HEK293 (cell line): ENCODE data around the gene DCD.
A peak's percentile ranks its signal among the peaks of the same experiment; 100 is the strongest.

Source experiments
- CTCF ChIA-PET: fragments of 350-600 bp; formaldehyde crosslinking; extraction: SDS; loops from one replicate; lab custom pipeline; 2021; ENCODE audit warnings: antibody characterized with exemption; lab: Yijun Ruan, JAX
- POLR2A ChIA-PET: fragments of 300-600 bp; formaldehyde crosslinking; extraction: SDS; loops from one replicate; lab custom pipeline; 2020; ENCODE audit warnings: antibody characterized with exemption, inconsistent platforms; lab: Yijun Ruan, JAX
- H3K27ac ChIP-seq: fragments of 200-500 bp; sonication (Bioruptor generic); 2 replicates; pipeline ENCODE4 v1.5.1; 2014; ENCODE audit warnings: low read depth, low read length, control low read depth, inconsistent platforms; ENCODE audit errors: extremely low read depth
- H3K36me3 ChIP-seq, 2 experiments: fragments of 200-500 bp in 1 of 2; sonication (Bioruptor generic) in 1 of 2; 1 replicate in 1 of 2; 2 replicates in 1 of 2; pipeline ENCODE4 v1.5.1; 2014 to 2017; ENCODE audit warnings: inconsistent platforms in 2 of 2, low read length in 2 of 2; ENCODE audit not compliant: control insufficient read depth in 2 of 2, insufficient read depth in 1 of 2
- H3K4me1 ChIP-seq: fragments of 200-500 bp; sonication (Bioruptor generic); 2 replicates; pipeline ENCODE4 v1.5.1; 2014; ENCODE audit warnings: mild to moderate bottlenecking, low read length, inconsistent platforms; ENCODE audit not compliant: control insufficient read depth, insufficient read depth
- H3K4me3 ChIP-seq: 2 replicates; pipeline ENCODE4 v1.5.1; 2011; ENCODE audit warnings: low read depth, mild to moderate bottlenecking, control low read depth, low read length, moderate library complexity
- H3K9me3 ChIP-seq: fragments of 200-500 bp; sonication (Bioruptor generic); 2 replicates; pipeline ENCODE4 v1.5.1; 2014; ENCODE audit warnings: low read depth, low read length, inconsistent platforms; ENCODE audit not compliant: control insufficient read depth, insufficient read depth
- ELK4 ChIP-seq: IDR thresholded peaks from 2 replicates; pipeline ENCODE4 v1.6.1; 2011; ENCODE audit warnings: mild to moderate bottlenecking, low read depth, low read length, borderline replicate concordance
- GLIS2 ChIP-seq: fragments of 450-650 bp; formaldehyde crosslinking; IDR thresholded peaks from 2 replicates; pipeline ENCODE4 v1.5.1; 2016; ENCODE audit warnings: missing biosample characterization, missing genetic modification characterization
- KLF1 ChIP-seq: fragments of 450-650 bp; formaldehyde crosslinking; IDR thresholded peaks from 2 replicates; pipeline ENCODE4 v1.5.1; 2016; ENCODE audit warnings: missing biosample characterization, missing genetic modification characterization
- KLF9 ChIP-seq: fragments of 450-650 bp; formaldehyde crosslinking; IDR thresholded peaks from 2 replicates; pipeline ENCODE4 v1.5.1; 2016; ENCODE audit warnings: missing biosample characterization, missing genetic modification characterization, low read depth
- PATZ1 ChIP-seq: fragments of 450-650 bp; formaldehyde crosslinking; IDR thresholded peaks from 2 replicates; pipeline ENCODE4 v1.5.1; 2016; ENCODE audit warnings: missing biosample characterization, missing genetic modification characterization
- PRDM1 ChIP-seq: fragments of 450-650 bp; formaldehyde crosslinking; IDR thresholded peaks from 2 replicates; pipeline ENCODE4; 2016; ENCODE audit warnings: missing biosample characterization, missing genetic modification characterization
- ZBTB1 ChIP-seq: fragments of 450-650 bp; formaldehyde crosslinking; IDR thresholded peaks from 2 replicates; pipeline ENCODE4 v1.5.1; 2016; ENCODE audit warnings: missing biosample characterization, missing genetic modification characterization
- ZEB2 ChIP-seq: fragments of 450-650 bp; formaldehyde crosslinking; IDR thresholded peaks from 2 replicates; pipeline ENCODE4 v1.5.1; 2016; ENCODE audit warnings: missing biosample characterization, missing genetic modification characterization
- ZIC2 ChIP-seq: fragments of 450-650 bp; formaldehyde crosslinking; IDR thresholded peaks from 2 replicates; pipeline ENCODE4 v1.5.1; 2016; ENCODE audit warnings: missing biosample characterization, missing genetic modification characterization
- ZNF23 ChIP-seq: fragments of 450-650 bp; formaldehyde crosslinking; IDR thresholded peaks from 2 replicates; pipeline ENCODE4 v1.5.1; 2016; ENCODE audit warnings: missing biosample characterization, missing genetic modification characterization, borderline replicate concordance
- ZNF248 ChIP-seq: fragments of 450-650 bp; formaldehyde crosslinking; IDR thresholded peaks from 2 replicates; pipeline ENCODE4 v1.5.1; 2017; ENCODE audit warnings: missing biosample characterization, missing genetic modification characterization
- ZNF266 ChIP-seq: fragments of 450-650 bp; formaldehyde crosslinking; IDR thresholded peaks from 2 replicates; pipeline ENCODE4 v1.5.1; 2016; ENCODE audit warnings: missing biosample characterization, missing genetic modification characterization, low read depth
- ZNF311 ChIP-seq: fragments of 450-650 bp; formaldehyde crosslinking; IDR thresholded peaks from 2 replicates; pipeline ENCODE4 v1.5.1; 2017; ENCODE audit warnings: missing biosample characterization, missing genetic modification characterization, borderline replicate concordance
- ZNF48 ChIP-seq: fragments of 450-650 bp; formaldehyde crosslinking; IDR thresholded peaks from 2 replicates; pipeline ENCODE4 v1.5.1; 2016; ENCODE audit warnings: missing biosample characterization, missing genetic modification characterization
- ZNF510 ChIP-seq: fragments of 450-650 bp; formaldehyde crosslinking; IDR thresholded peaks from 2 replicates; pipeline ENCODE4 v1.5.1; 2018; ENCODE audit warnings: mild to moderate bottlenecking, missing genetic modification characterization, missing biosample characterization; ENCODE audit not compliant: insufficient replicate concordance
- ZNF514 ChIP-seq: fragments of 450-650 bp; formaldehyde crosslinking; IDR thresholded peaks from 2 replicates; pipeline ENCODE4 v1.5.1; 2016; ENCODE audit warnings: missing biosample characterization, missing genetic modification characterization
- ZNF561 ChIP-seq: fragments of 450-650 bp; IDR thresholded peaks from 2 replicates; pipeline ENCODE4 v1.5.1; 2018; ENCODE audit warnings: missing biosample characterization, missing genetic modification characterization, borderline replicate concordance
- ZNF580 ChIP-seq: fragments of 450-650 bp; formaldehyde crosslinking; IDR thresholded peaks from 2 replicates; pipeline ENCODE4 v1.5.1; 2016; ENCODE audit warnings: missing biosample characterization, missing genetic modification characterization
- ZNF791 ChIP-seq: fragments of 450-650 bp; formaldehyde crosslinking; IDR thresholded peaks from 2 replicates; pipeline ENCODE4 v1.5.1; 2016; ENCODE audit warnings: missing biosample characterization, missing genetic modification characterization
- ZNF837 ChIP-seq: fragments of 450-650 bp; formaldehyde crosslinking; IDR thresholded peaks from 2 replicates; pipeline ENCODE4 v1.5.1; 2016; ENCODE audit warnings: missing biosample characterization, missing genetic modification characterization
- ZSCAN18 ChIP-seq: fragments of 450-650 bp; formaldehyde crosslinking; IDR thresholded peaks from 2 replicates; pipeline ENCODE4 v1.5.1; 2016; ENCODE audit warnings: missing biosample characterization, missing genetic modification characterization

DCD gene

GRCh38 chr12:54612225-54612750 is 35.9 kb downstream of the DCD start:
- TF ChIP-seq ZIC2 (tag by site-specific recombination) (peak; percentile 98), KLF9 (no peak), ZNF23 (no peak), ZBTB1 (tag by site-specific recombination) (no peak), ZNF48 (no peak), ZSCAN18 (no peak), ZNF248 (tag by site-specific recombination) (no peak)
- TF ChIP-seq, all 188 proteins: peak for 1
- CTCF ChIA-PET = interaction anchor here (1.0 to 1.4 kb wide), 2 partner anchors 10 to 12 kb away, joined by 3 read pairs; no protein-coding TSS in a partner anchor
- H3K27ac ChIP-seq = no peak overlapping the region

GRCh38 chr12:54611715-54612149 is 36.4 kb downstream of the DCD start:
- ChIA-PET CTCF (interaction anchor here (1.0 to 1.4 kb wide), 2 partner anchors 9 to 12 kb away, joined by 3 read pairs; no protein-coding TSS in a partner anchor), POLR2A (no interaction called here)
- no peaks in the 10 kb centered on the region for H3K36me3 ChIP-seq
- TF ChIP-seq KLF1 (tag by site-specific recombination) (no peak), PRDM1 (no peak), ZEB2 (no peak), ZNF510 (tag by site-specific recombination) (no peak), ZNF837 (tag by site-specific recombination) (no peak), ZNF580 (no peak), ZNF514 (no peak), GLIS2 (tag by site-specific recombination) (no peak)
- no peaks in the 10 kb centered on the region for H3K9me3 ChIP-seq
- H3K27ac ChIP-seq = no peak overlapping the region
- H3K4me3 ChIP-seq = no peak overlapping the region
- no peaks in the 10 kb centered on the region for H3K4me1 ChIP-seq

More at GRCh38 chr12:54612225-54612750, 35.9 kb downstream of the DCD start:
- no peak overlapping the region for H3K4me3 ChIP-seq
- no peaks in the 10 kb centered on the region for H3K36me3 ChIP-seq
- no peaks in the 10 kb centered on the region for H3K9me3 ChIP-seq
- POLR2A ChIA-PET = no interaction called here
- H3K4me1 ChIP-seq = no peaks in the 10 kb centered on the region

GRCh38 chr12:54608769-54609168 is 39.4 kb downstream of the DCD start:
- no peaks in the 10 kb centered on the region for H3K36me3 ChIP-seq
- H3K9me3 ChIP-seq = no peaks in the 10 kb centered on the region
- TF ChIP-seq ZNF311 (no peak), ZNF561 (tag by site-specific recombination) (no peak)
- ChIA-PET CTCF (interaction anchor here (0.6 to 1.2 kb wide), 4 partner anchors 12 to 407 kb away, joined by 3 to 12 read pairs (median 3); no protein-coding TSS in a partner anchor), POLR2A (no interaction called here)
- H3K27ac ChIP-seq = no peak overlapping the region
- no peak overlapping the region for H3K4me3 ChIP-seq
- no peaks in the 10 kb centered on the region for H3K4me1 ChIP-seq

- Histone ChIP-seq H3K4me3 (no peak overlapping the region), H3K36me3 (no peaks in the 10 kb centered on the region), H3K4me1 (no peaks in the 10 kb centered on the region), H3K9me3 (no peaks in the 10 kb centered on the region), H3K27ac (no peak overlapping the region)
- ChIA-PET CTCF (interaction anchor here (0.6 to 1.4 kb wide), 5 partner anchors 11 to 408 kb away, joined by 3 to 12 read pairs (median 4); no protein-coding TSS in a partner anchor), POLR2A (no interaction called here)
- TF ChIP-seq ELK4 = no peak
- no peak for TF ChIP-seq ZNF266 (tag by site-specific recombination)
- TF ChIP-seq ZNF791 (tag by site-specific recombination) = no peak
- TF ChIP-seq PATZ1 = no peak
Measured at GRCh38 chr12:54608156-54608555, 40.0 kb downstream of the DCD start.
